ENCODE results near the gene ABCA6.
"Not testable (repeated sequence)": the region's sequence is repeated elsewhere in the genome, so short reads cannot be mapped to it uniquely, and the experiment has no call there.

The ABCA6 gene

DNA sequence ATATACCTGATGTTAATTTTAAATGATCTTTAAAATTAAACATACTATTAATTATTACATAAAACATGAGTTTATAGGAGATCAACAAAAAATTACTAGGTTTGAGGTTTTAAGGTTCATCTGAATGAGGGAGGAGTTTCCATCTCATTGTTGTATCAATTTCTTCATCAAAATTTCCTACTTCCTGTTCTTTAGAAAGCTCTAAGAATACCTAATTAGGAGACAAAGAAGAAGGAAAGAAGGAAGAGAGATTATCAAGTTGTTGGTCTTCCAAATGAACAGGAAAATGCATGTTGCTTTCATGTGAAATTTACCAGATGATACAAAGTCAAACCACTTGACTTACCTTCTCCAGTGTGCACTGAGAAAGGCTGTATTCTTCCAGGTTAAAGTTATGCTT is 62.8 kb downstream of the ABCA6 start:
- Histone ChIP-seq H4K20me1 (ENCODE audit: insufficient read depth, low read length) (no peaks in the 10 kb centered on the region), H3K9me3 (ENCODE audit: insufficient read depth, low read length) (peaks cover 6% of the 10 kb centered on the region; the same call in 1 of the 2 replicates), H3K27me3 (ENCODE audit: low read depth, low read length) (no peaks in the 10 kb centered on the region), H2AFZ (ENCODE audit: low read depth, low read length) (no peak overlapping the region), H3K36me3 (replicated peaks; ENCODE audit: low read depth, low read length) (peaks cover 3% of the 10 kb centered on the region), H3K27ac (ENCODE audit: low read length) (no peak overlapping the region), H3K4me2 (ENCODE audit: low read length) (no peak overlapping the region), H3K4me3 (ENCODE audit: low read length) (no peak overlapping the region), H3K79me2 (ENCODE audit: low read length) (no peaks in the 10 kb centered on the region), H3K9ac (ENCODE audit: low read length) (no peak overlapping the region), H3K4me1 (ENCODE audit: low read length) (peaks cover 2% of the 10 kb centered on the region; the same call in 1 of the 2 replicates)
- TF ChIP-seq CTCF (IDR thresholded peaks at IDR 0.05; ENCODE audit: low read depth, low read length) (no peak), EZH2phosphoT487 (IDR thresholded peaks at IDR 0.05; ENCODE audit: low read depth) (no peak)

GRCh38 chr17:69075823-69076222 is 65.9 kb downstream of the ABCA6 start:
- H3K36me3 ChIP-seq (replicated peaks; ENCODE audit: low read depth, low read length), result no peaks in the 10 kb centered on the region
- TF ChIP-seq EZH2phosphoT487 (IDR thresholded peaks at IDR 0.05; ENCODE audit: low read depth), result no peak
- TF ChIP-seq CTCF (IDR thresholded peaks at IDR 0.05; ENCODE audit: low read depth, low read length), result no peak
- H3K4me2 ChIP-seq (ENCODE audit: low read length), result no peak overlapping the region
- H3K4me1 ChIP-seq (ENCODE audit: low read length), result peaks cover 2% of the 10 kb centered on the region; the same call in 1 of the 2 replicates
- H3K4me3 ChIP-seq (ENCODE audit: low read length), result no peak overlapping the region
- no peaks in the 10 kb centered on the region for H3K9me3 ChIP-seq (ENCODE audit: insufficient read depth, low read length)
- H3K79me2 ChIP-seq (ENCODE audit: low read length), result no peaks in the 10 kb centered on the region
- H3K27me3 ChIP-seq (ENCODE audit: low read depth, low read length), result no peaks in the 10 kb centered on the region
- H3K9ac ChIP-seq (ENCODE audit: low read length), result no peak overlapping the region
- no peaks in the 10 kb centered on the region for H4K20me1 ChIP-seq (ENCODE audit: insufficient read depth, low read length)
- H2AFZ ChIP-seq (ENCODE audit: low read depth, low read length), result no peak overlapping the region
- H3K27ac ChIP-seq (ENCODE audit: low read length), result no peak overlapping the region

DNA sequence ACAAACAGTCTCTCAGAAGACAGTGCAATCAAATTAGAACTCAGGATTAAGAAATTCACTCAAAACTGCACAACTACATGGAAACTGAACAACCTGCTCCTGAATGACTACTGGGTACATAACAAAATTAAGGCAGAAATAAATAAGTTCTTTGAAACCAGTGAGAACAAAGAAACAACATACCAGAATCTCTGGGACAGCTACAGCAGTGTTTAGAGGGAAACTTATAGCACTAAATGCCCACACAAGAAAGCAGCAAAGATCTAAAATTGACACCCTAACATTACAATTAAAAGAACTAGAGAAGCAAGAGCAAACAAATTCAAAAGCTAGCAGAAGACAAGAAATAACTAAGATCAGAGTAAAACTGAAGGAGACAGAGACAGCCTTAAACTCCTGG is 68.3 kb downstream of the ABCA6 start:
- H3K9ac ChIP-seq (ENCODE audit: low read length); H3K4me3 ChIP-seq (ENCODE audit: low read length); H3K4me1 ChIP-seq (ENCODE audit: low read length); H4K20me1 ChIP-seq (ENCODE audit: insufficient read depth, low read length); H2AFZ ChIP-seq (ENCODE audit: low read depth, low read length); H3K36me3 ChIP-seq (replicated peaks; ENCODE audit: low read depth, low read length); H3K27me3 ChIP-seq (ENCODE audit: low read depth, low read length); H3K9me3 ChIP-seq (ENCODE audit: insufficient read depth, low read length); H3K4me2 ChIP-seq (ENCODE audit: low read length); H3K79me2 ChIP-seq (ENCODE audit: low read length); H3K27ac ChIP-seq (ENCODE audit: low read length): not testable (repeated sequence)

DNA sequence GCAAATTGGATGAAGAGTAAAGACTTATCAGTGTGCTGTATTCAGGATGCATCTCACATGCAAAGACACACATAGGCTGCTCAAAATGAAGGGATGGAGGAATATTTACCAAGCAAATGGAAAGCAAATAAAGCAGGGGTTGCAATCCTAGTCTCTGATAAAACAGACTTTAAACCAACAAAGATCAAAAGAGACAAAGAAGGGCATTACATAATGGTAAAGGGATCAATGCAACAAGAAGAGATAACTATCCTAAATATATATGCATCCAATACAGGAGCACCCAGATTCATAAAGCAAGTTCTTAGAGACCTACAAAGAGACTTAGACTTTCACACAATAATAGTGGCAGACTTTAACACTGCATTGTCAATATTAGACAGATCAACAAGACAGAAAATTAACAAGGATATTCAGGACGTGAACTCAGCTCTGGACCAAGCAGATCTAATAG is 68.9 kb downstream of the ABCA6 start:
- not testable (repeated sequence) for H4K20me1 ChIP-seq (ENCODE audit: insufficient read depth, low read length); H3K4me2 ChIP-seq (ENCODE audit: low read length); H3K27me3 ChIP-seq (ENCODE audit: low read depth, low read length); H3K4me3 ChIP-seq (ENCODE audit: low read length); H3K36me3 ChIP-seq (replicated peaks; ENCODE audit: low read depth, low read length); H3K4me1 ChIP-seq (ENCODE audit: low read length); H2AFZ ChIP-seq (ENCODE audit: low read depth, low read length); H3K27ac ChIP-seq (ENCODE audit: low read length); H3K79me2 ChIP-seq (ENCODE audit: low read length); H3K9ac ChIP-seq (ENCODE audit: low read length); H3K9me3 ChIP-seq (ENCODE audit: insufficient read depth, low read length)

DNA sequence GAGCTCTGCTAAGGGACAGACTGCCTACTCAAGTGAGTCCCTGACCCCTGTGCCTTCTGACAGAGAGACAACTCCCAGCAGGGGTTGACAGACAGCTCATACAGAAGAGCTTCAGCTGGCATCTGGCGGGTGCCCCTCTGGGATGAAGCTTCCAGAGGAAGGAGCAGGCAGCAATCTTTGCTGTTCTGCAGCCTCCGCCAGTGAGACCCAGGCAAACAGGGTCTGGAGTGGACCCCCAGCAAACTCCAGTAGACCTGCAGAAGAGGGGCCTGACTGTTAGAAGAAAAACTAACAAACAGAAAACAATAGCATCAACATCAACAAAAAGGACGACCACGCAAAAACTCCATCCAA is 70.5 kb downstream of the ABCA6 start:
- not testable (repeated sequence) for H3K27ac ChIP-seq (ENCODE audit: low read length); H3K4me2 ChIP-seq (ENCODE audit: low read length); H3K36me3 ChIP-seq (replicated peaks; ENCODE audit: low read depth, low read length); H3K4me3 ChIP-seq (ENCODE audit: low read length); H3K9me3 ChIP-seq (ENCODE audit: insufficient read depth, low read length); H3K9ac ChIP-seq (ENCODE audit: low read length); H4K20me1 ChIP-seq (ENCODE audit: insufficient read depth, low read length); H3K79me2 ChIP-seq (ENCODE audit: low read length); H3K4me1 ChIP-seq (ENCODE audit: low read length); H2AFZ ChIP-seq (ENCODE audit: low read depth, low read length); H3K27me3 ChIP-seq (ENCODE audit: low read depth, low read length)

- H2AFZ ChIP-seq (ENCODE audit: low read depth, low read length); H3K4me2 ChIP-seq (ENCODE audit: low read length): not testable (repeated sequence)
These were observed 71.1 kb downstream of the ABCA6 start for GRCh38 chr17:69070378-69071232.

More at GRCh38 chr17:69070378-69071232, 71.1 kb downstream of the ABCA6 start:
- H3K79me2 ChIP-seq (ENCODE audit: low read length); H3K9ac ChIP-seq (ENCODE audit: low read length); H3K4me1 ChIP-seq (ENCODE audit: low read length); H3K27me3 ChIP-seq (ENCODE audit: low read depth, low read length); H3K36me3 ChIP-seq (replicated peaks; ENCODE audit: low read depth, low read length); H3K4me3 ChIP-seq (ENCODE audit: low read length); H4K20me1 ChIP-seq (ENCODE audit: insufficient read depth, low read length); H3K27ac ChIP-seq (ENCODE audit: low read length); H3K9me3 ChIP-seq (ENCODE audit: insufficient read depth, low read length): not testable (repeated sequence)
